ENCODE measurements around the gene SLC2A13. TPM values are rescaled to one million over a fixed set of nuclear protein-coding genes. Genes with fewer than 3 reads are reported as not detected.
A peak's percentile ranks its signal among the peaks of the same experiment; 100 is the strongest.
"Not testable (repeated sequence)": the region's sequence is repeated elsewhere in the genome, so short reads cannot be mapped to it uniquely, and the experiment has no call there.

Gene SLC2A13
- total RNA-seq, 1 donor from 2014 or later, result 5.6 TPM

DNA sequence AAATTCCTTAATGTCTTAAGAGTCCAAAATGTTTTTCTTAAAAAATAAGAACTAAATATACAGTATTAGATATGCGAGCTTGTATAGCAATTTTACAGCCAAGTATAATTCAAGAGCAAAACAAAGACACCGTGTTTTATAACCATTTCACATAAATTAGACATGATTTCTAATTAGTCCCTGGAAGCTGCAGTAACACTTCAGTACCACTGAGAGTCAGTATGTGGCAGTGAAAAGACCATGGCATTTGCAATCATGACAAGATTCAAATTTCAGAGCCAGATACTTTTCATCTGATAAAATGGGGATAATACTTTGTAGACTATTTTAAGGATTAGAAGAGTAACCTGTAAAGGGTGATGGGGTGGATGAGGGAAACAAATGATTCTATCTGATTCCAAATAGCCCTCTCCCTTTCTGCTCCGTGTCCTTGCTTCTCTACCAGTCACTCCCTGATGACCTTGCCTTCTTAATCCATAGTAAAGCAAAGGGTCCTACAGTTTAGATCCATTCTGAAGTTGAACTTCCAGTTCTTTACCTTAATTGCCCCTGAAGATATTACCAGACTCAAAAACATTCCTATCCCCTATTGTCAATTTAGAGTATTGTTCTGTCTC lies 340.8 kb downstream of the SLC2A13 start:
- Mint-ChIP-seq H3K27me3 (ENCODE audit: low read depth) (no peaks in the 10 kb centered on the region), H3K9me3 (no peaks in the 10 kb centered on the region), H3K4me1 (peaks cover 3% of the 10 kb centered on the region), H3K4me3 (no peak overlapping the region), H3K27ac (ENCODE audit: unreplicated experiment) (no peak overlapping the region), H3K36me3 (ENCODE audit: low read depth) (no peaks in the 10 kb centered on the region)
- TF ChIP-seq, protein P1, sequence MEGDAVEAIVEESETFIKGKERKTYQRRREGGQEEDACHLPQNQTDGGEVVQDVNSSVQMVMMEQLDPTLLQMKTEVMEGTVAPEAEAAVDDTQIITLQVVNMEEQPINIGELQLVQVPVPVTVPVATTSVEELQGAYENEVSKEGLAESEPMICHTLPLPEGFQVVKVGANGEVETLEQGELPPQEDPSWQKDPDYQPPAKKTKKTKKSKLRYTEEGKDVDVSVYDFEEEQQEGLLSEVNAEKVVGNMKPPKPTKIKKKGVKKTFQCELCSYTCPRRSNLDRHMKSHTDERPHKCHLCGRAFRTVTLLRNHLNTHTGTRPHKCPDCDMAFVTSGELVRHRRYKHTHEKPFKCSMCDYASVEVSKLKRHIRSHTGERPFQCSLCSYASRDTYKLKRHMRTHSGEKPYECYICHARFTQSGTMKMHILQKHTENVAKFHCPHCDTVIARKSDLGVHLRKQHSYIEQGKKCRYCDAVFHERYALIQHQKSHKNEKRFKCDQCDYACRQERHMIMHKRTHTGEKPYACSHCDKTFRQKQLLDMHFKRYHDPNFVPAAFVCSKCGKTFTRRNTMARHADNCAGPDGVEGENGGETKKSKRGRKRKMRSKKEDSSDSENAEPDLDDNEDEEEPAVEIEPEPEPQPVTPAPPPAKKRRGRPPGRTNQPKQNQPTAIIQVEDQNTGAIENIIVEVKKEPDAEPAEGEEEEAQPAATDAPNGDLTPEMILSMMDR (conservative IDR thresholded peaks at IDR 0.05), result peak; percentile 88
- DNase-seq (ENCODE audit: low read depth, low spot score), result no peak

DNA sequence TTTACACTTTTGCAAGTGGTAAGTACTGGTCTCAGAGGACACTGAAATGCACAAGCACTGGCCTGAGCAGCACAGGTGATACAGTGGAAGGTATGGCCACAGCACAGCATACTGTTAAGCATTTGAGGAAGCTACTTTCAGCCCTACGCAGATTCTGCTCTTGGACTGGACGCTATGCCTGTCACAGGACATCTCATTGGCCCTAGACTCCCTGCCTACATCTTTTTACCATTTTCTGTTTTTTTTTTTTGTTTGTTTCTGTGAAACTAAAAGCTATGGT lies 342.1 kb downstream of the SLC2A13 start:
- no peak overlapping the region for H3K27ac Mint-ChIP-seq (ENCODE audit: unreplicated experiment)
- peaks cover 3% of the 10 kb centered on the region for H3K4me1 Mint-ChIP-seq
- no peaks in the 10 kb centered on the region for H3K36me3 Mint-ChIP-seq (ENCODE audit: low read depth)
- H3K27me3 Mint-ChIP-seq (ENCODE audit: low read depth), result no peaks in the 10 kb centered on the region
- no peak overlapping the region for H3K4me3 Mint-ChIP-seq
- DNase-seq (ENCODE audit: low read depth, low spot score), result no peak
- TF ChIP-seq, protein P1 (conservative IDR thresholded peaks at IDR 0.05), result no peak
- no peaks in the 10 kb centered on the region for H3K9me3 Mint-ChIP-seq

DNA sequence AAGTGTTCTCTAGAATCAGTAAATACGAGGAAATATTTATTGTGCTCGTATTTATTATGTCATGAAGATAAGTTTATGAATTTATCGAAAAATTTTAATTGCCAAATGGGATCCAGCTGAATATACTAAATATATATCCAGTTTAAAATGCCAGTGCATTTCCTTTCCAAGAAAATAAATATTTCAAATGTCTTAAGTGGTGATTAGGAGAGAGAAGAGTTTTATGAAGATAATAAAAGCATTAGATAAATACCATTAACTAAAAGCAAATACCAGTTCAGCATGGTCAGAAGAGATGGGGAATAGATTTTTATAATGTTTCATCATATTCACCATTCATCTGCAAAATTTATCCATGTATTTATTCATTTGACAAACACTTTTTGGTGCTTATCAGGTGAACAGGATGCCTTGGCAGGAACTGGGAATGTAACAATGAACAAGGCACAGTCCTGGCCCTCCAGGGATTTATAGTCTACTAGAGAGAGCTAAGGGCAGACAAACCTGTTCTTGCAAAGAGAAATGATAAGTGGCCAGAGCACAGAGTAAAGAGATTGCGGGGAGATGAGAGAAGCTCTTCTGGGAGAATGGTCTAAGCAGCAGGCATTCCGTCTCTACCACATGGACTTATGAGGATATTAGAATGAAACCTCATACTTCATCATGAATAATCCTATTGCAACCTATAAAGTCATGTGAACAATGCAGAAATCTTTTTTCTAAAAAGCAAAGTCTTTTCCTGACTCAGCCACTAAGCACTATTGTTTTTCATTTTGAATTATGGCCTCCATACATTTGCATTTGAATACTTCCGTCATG lies 342.6 kb downstream of the SLC2A13 start:
- Mint-ChIP-seq H3K4me1 (peaks cover 3% of the 10 kb centered on the region), H3K36me3 (ENCODE audit: low read depth) (no peaks in the 10 kb centered on the region), H3K9me3 (no peaks in the 10 kb centered on the region), H3K4me3 (no peak overlapping the region), H3K27ac (ENCODE audit: unreplicated experiment) (no peak overlapping the region), H3K27me3 (ENCODE audit: low read depth) (no peaks in the 10 kb centered on the region)
- DNase-seq (ENCODE audit: low read depth, low spot score), result no peak
- TF ChIP-seq, protein P1 (conservative IDR thresholded peaks at IDR 0.05), result no peak

DNA sequence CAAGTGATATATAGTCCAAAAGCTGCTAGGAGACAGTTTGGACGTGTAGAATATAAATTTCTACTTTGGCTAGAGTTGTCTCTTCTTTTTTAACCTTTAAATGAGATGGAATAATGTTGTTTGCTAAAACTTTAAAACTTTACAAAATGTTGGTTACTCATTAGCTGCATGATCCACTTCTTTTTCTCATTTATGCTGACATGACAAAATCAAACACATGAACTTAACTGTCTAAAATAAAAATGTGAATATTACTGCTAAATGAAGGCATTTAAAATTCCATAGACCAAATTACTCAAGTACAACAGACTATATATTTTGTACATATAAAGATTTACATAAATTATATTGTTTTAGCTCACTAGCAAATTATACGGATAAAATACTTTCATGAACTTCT lies 350.4 kb downstream of the SLC2A13 start:
- no peak overlapping the region for H3K27ac Mint-ChIP-seq (ENCODE audit: unreplicated experiment)
- peaks cover 6% of the 10 kb centered on the region for H3K4me1 Mint-ChIP-seq
- TF ChIP-seq, protein P1 (conservative IDR thresholded peaks at IDR 0.05), result no peak
- no peaks in the 10 kb centered on the region for H3K9me3 Mint-ChIP-seq
- H3K27me3 Mint-ChIP-seq (ENCODE audit: low read depth), result no peaks in the 10 kb centered on the region
- H3K36me3 Mint-ChIP-seq (ENCODE audit: low read depth), result peaks cover 2% of the 10 kb centered on the region
- no peak overlapping the region for H3K4me3 Mint-ChIP-seq
- DNase-seq (ENCODE audit: low read depth, low spot score), result no peak

DNA sequence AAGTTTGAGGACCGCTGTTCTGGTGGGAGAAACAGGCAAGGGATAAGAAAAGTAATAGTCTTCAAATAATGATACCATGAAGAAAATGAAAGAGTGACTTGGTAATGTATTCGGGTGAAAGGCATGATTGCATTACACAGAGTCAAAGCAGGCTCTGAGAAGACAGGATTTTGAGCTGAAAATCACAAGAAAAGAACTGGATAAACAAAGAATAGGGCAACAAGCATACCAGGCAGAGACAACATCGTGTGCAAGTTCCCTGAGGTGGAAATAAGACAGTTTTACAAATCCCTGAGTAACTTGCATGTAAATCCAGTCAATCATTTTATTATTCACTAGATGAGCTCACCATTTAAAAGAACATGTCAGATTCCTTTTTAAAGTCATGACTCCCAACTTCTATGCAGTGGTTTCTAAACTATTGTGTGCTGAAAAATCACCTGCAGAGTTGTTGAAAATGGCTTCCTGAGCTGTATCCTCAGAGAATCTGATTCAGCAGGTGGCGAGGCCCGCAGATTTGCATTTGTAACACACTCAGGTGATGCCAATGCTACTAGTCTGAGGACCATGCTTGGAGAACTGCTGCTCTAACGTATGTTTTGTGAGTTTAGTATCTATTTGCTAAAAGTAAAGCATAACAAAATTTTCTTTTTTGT lies 353.3 kb downstream of the SLC2A13 start:
- DNase-seq (ENCODE audit: low read depth, low spot score), result no peak
- Mint-ChIP-seq H3K4me3 (no peak overlapping the region), H3K4me1 (peaks cover 6% of the 10 kb centered on the region), H3K36me3 (ENCODE audit: low read depth) (peaks cover 11% of the 10 kb centered on the region), H3K9me3 (peaks cover 3% of the 10 kb centered on the region), H3K27ac (ENCODE audit: unreplicated experiment) (no peak overlapping the region), H3K27me3 (ENCODE audit: low read depth) (no peaks in the 10 kb centered on the region)
- TF ChIP-seq, protein P1 (conservative IDR thresholded peaks at IDR 0.05), result no peak

DNA sequence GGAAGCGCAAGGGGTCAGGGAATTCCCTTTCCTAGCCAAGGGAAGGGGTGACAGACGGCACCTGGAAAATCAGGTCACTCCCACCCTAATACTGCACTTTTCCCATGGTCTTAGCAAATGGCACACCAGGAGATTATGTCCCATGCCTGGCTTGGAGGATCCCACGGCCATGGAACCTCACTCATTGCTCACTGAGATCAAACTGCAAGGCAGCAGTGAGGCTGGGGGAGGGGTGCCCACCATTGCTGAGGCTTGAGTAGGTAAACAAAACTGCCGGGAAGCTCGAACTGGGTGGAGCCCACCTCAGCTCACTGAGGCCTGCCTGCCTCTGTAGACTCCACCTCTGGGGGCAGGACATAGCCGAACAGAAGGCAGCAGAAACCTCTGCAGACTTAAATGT lies 359.7 kb downstream of the SLC2A13 start:
- not testable (repeated sequence) for H3K27me3 Mint-ChIP-seq (ENCODE audit: low read depth); H3K9me3 Mint-ChIP-seq; H3K4me3 Mint-ChIP-seq; H3K4me1 Mint-ChIP-seq; H3K27ac Mint-ChIP-seq (ENCODE audit: unreplicated experiment); DNase-seq (ENCODE audit: low read depth, low spot score)
- peaks cover 20% of the 10 kb centered on the region for H3K36me3 Mint-ChIP-seq (ENCODE audit: low read depth)
